ENCODE results near the gene SH3BP1.
A peak's percentile ranks its signal among the peaks of the same experiment; 100 is the strongest.
"Not testable (repeated sequence)": the region's sequence is repeated elsewhere in the genome, so short reads cannot be mapped to it uniquely, and the experiment has no call there.

SH3BP1 gene

GRCh38 chr22:37680191-37680851 is 40.9 kb downstream of the SH3BP1 start:
- no peak for DNase-seq

DNA sequence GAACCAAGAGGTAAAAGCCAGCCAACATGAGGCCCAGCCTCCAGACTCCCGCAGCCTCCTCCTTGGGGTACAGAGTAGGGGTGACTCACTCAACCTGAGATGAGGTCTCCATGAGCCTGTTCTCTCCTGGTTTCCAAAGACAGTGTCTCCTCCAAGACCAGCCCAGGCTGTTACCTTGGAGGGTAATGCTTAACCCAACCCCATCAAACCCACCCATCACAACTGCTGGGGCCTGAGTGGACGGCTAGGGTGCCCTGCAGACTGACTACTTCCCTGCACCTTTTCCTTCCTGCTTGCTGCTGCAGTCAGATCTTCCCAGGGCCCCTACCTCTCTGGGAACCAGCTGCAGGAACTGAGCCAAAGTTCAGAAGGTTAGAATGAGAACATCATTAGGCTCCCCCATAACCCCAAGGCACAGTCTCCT is 41.5 kb downstream of the SH3BP1 start:
- no peak for DNase-seq

DNA sequence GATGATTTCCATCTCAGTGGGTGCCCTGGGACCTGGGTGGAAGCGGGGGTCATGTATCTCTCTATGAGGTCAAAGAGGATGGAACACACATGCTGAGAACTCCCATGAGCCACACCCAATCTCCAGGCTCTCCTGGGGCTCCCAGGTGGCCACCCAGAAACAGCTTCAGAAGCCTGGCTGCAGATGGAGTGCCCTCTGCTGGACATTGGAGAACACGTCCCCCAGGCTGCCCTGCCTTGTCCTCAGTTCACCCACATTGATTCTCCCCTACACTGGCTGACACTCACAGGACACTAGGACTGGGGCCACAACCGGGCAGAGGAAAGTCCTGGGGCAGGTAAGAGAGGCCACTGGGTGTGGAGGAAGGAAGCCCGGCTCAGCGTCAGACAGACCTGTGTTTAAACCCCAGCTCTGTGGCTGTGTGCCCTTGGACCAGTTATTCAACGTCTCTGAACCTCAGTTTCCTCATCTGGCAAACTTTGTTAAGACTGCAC is 42.1 kb downstream of the SH3BP1 start:
- DNase-seq, result peak; percentile 42

DNA sequence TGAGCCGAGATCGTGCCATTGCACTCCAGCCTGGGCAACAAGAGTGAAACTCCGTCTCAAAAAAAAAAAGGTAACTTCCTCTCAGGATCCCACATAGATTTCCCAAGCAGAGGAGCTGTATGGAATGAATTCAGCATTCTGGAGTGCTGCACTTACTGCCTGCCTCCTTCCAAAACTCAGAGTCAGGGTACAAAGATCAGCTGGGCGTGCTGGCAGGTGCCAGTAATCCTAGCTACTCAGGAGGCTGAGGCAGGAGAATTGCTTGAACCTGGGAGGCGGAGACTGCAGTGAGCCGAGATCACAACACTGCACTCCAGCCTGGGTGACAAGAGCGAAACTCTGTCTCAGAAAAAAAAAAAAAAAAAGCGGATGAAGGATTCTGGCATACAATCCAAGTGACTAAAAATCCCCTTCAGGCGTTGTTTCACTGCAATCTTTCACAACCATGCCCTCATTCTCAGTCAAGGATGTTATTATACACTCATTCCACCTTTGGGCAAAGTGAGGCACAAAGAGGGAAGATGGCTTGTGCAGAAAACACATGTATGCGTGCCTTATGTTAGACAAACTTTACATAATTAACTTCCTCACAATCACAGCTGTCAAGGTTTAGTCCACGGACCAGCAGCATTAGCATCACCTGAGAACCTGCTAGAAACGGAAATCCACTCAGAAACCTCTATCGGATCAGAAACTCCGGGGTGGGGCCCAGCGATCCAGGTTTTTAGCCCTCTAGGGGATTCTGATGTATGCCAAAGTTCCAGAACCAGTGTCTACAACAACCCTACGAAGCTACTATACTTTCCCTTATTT is 45.5 kb downstream of the SH3BP1 start:
- no peak for DNase-seq

DNA sequence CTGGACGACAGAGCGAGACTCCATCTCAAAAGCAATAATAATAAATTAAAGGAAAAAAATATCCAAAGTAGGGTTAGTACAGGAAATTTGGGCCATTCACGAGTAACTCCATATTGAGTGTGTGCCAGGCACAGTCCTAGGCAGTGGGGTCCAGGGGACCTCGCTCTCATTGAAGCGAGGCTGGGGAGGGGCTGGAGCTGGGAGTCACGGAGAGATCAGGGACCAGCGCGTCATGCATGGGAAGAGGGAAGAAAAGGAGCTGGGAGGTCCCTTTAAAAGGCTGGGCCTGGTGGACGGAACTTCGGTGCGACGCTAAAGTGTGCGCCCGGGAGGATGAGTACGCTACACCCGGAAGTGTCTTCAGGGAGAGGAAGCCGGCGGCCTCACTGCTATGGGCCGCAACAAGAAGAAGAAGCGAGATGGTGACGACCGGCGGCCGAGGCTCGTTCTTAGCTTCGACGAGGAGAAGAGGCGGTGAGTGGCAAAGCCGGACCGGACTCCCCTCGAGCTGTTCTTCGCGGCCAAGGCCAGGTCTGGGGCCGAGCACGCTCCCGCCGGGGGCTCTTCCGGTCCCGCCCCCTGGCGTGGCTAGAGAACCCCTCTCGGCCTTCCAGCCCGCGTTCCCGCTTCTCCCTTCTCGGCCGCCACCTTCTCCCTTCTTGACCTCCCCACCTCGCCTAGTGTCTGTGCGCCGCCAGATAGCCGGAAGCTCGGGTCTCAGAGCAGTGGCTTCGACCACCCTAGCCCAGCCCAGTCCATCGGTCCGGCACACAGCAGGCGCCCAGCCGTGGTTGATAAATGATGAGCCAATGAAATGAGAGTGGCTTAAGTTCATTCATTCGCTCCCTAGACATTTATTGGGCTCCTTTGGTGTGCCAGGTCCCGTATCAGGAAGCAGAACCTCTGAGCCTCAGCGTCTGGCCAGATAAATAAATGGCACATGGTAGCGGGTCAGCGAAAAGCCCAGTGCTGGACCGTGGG is 46.8 kb downstream of the SH3BP1 start, which contains the start of gene NOL12:
Gene NOL12 (plus strand): TSS at position 342 of the 981 bp plus-strand sequence. CDS start 50 bp downstream, at position 392.
- peak; percentile 52 for DNase-seq

- no peak for DNase-seq
Observed at GRCh38 chr22:37690407-37690806, 50.9 kb downstream of the SH3BP1 start.

DNA sequence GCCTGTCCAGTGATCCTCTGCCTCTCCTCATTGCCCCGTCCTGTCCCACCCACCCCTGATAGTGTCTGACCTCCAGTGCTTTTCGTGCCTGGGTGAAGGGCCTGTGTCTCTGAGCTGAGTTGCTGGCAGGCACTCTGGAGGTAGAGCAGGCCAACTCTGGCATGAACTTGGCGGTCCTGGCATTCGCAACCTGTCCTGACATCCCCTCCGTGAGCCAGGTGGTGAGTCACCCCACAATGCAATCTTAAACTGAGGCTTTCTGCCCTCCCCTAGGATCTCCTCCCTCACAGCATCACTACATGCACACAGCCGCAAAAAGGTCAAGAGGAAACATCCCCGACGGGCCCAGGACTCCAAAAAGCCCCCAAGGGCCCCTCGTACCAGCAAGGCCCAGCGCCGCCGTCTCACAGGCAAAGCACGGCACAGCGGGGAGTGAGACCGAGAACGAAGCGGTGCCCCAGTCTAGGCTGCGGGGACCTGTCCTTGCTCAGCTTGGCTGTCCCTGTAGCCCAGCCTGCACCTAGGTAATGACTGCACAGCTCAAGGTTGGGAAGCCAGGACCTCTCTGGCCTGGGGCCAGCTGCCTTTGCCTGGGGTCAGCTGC is 51.5 kb downstream of the SH3BP1 start:
- no peak for DNase-seq

DNA sequence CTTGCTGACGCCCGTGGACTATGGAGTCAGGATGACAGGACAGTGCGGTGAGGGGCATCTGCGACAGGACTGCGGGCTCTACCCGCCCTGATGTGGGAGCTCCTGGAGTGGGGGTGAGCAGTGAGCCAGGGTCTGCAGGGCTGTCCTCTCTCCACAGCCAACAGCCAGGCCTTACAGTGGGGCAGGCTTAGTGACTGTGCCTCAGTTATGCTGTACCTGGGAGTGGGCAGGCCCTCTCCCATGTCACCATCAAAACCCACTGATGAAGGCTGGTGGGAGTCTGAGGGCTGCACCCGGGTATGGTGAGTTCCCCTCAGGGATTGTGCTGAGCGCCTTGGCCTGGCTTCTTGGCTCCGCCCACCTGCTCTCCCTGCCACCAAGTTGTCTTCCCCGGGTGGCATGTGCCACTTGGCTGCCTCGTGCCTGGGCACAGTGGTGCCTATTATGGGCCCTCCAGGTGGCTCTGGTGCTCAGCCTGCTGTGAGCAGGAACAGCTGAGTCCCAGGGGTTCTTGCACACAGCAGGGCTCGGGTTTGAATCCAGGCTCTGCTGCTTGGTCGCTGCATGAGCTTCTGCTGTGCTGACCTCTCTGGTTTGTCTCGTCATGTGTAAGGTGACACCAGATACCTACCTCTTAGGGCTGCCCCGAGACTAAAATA is 53.3 kb downstream of the SH3BP1 start:
- DNase-seq, result no peak

GRCh38 chr22:37694131-37694530 is 54.7 kb downstream of the SH3BP1 start:
- not testable (repeated sequence) for DNase-seq

- DNase-seq, result not testable (repeated sequence)
Observed at GRCh38 chr22:37696260-37696656, 56.8 kb downstream of the SH3BP1 start.

DNA sequence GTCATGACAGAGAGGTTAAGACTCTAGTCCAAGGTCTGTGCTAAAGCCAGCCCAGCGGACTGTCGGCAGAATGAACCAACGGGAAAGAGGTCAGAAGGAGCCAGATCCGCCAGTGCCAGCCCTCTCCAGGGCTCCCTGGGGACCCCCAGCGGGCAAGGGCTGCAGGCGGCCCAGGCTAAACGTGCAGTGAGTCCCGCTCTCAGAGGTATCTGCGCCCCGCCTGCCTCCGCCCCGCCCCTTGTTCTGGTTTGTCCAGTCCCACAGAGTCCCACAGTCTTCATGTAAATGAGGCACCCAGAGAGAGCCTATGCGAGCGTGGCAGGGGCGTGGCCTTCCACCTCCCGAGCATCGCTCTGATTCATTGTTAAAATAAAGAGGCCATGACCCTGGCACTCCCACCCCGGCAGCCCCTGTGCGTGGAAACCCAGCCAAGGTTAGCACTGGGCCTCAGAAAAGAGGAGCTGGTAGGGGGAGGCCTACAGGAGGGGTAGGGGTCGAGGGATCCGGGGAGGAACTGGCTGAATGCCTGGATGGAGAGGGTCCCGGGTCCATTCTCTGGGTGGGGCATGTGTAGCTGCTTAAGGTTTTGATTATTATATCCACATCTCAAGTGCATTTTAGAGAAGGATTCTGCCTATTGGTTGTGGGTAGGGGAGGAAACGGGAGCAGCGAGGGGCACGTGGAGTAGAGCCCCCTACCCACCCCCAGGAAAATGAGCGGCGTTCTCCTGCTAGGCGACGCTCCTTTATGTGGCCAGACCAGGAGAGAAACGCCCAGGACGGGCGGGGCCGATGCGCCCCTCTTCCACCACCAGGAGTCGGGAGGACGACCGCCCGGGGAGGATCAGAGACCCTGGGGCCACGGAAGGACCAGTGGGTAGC is 57.4 kb downstream of the SH3BP1 start, which contains the start of gene TRIOBP:
Gene TRIOBP (plus strand): TSS at position 392 of the 881 bp plus-strand sequence. CDS start 4,318 bp downstream, outside the sequence.
- peak; percentile 52 for DNase-seq

- DNase-seq, result no peak
Observed at GRCh38 chr22:37697538-37697835, 58.0 kb downstream of the SH3BP1 start.

GRCh38 chr22:37701141-37701786 is 61.8 kb downstream of the SH3BP1 start:
- no peak for DNase-seq

GRCh38 chr22:37703906-37704305 is 64.4 kb downstream of the SH3BP1 start:
- no peak for DNase-seq

GRCh38 chr22:37704645-37705044 is 65.2 kb downstream of the SH3BP1 start:
- DNase-seq, result no peak

GRCh38 chr22:37705205-37705604 is 65.7 kb downstream of the SH3BP1 start:
- no peak for DNase-seq

Measured in NCI-H774 (cell line).